CD8-positive, alpha-beta memory T cell (primary cell): ENCODE results near the gene KRT16. TPM values are rescaled to one million over a fixed set of nuclear protein-coding genes. Genes with fewer than 3 reads are reported as not detected.
A peak's percentile ranks its signal among the peaks of the same experiment; 100 is the strongest.

Experiments used
- CTCF ChIA-PET: fragments of 350-600 bp; sonication (Branson Sonifier 250); formaldehyde crosslinking; loops from one replicate; lab custom pipeline; 2021; ENCODE audit warnings: antibody characterized with exemption; lab: Charles Lee
- POLR2A ChIA-PET: fragments of 350-600 bp; sonication (Branson Sonifier 250); formaldehyde crosslinking; loops from one replicate; lab custom pipeline; 2021; ENCODE audit warnings: antibody characterized with exemption; lab: Charles Lee
- DNase-seq, 5 donors: peaks; one replicate each; pipeline versions ENCODE4 v3.0.0 to v3.0.0-alpha.2; 2020 to 2022; ENCODE audit warnings: mixed read lengths in 1 of 5
- H3K27ac ChIP-seq: one replicate; pipeline ENCODE4 v1.7.0; 2013; ENCODE audit warnings: low read depth, mild to moderate bottlenecking, low read length, moderate library complexity
- H3K27me3 ChIP-seq: 2 replicates; pipeline ENCODE4 v1.7.0; 2013; ENCODE audit warnings: low read length, mild to moderate bottlenecking; ENCODE audit not compliant: insufficient read depth, poor library complexity, severe bottlenecking
- H3K36me3 ChIP-seq: 2 replicates; pipeline ENCODE4 v1.7.0; 2013; ENCODE audit warnings: mild to moderate bottlenecking, low read length, moderate library complexity; ENCODE audit not compliant: insufficient read depth
- H3K4me1 ChIP-seq: 2 replicates; pipeline ENCODE4 v1.7.0; 2013; ENCODE audit warnings: mild to moderate bottlenecking, low read length, moderate library complexity; ENCODE audit not compliant: insufficient read depth
- H3K4me3 ChIP-seq: 2 replicates; pipeline ENCODE4 v1.7.0; 2013; ENCODE audit warnings: mild to moderate bottlenecking, low read length
- H3K9me3 ChIP-seq: 2 replicates; pipeline ENCODE4 v1.7.0; 2013; ENCODE audit warnings: mild to moderate bottlenecking, low read length
- H3K27ac Mint-ChIP-seq, 8 donors: one replicate each; pipeline ENCODE4 v1.8.0; 2020 to 2021; ENCODE audit warnings: mixed read lengths in 8 of 8, mild to moderate bottlenecking in 6 of 8, inconsistent platforms in 3 of 8, moderate library complexity in 3 of 8
- H3K27me3 Mint-ChIP-seq, 2 donors: one replicate each; pipeline ENCODE4 v1.8.0; 2020 to 2021; ENCODE audit warnings: mixed read lengths in 2 of 2, mild to moderate bottlenecking in 1 of 2, moderate library complexity in 1 of 2
- H3K36me3 Mint-ChIP-seq, 3 donors: one replicate each; pipeline ENCODE4 v1.8.0; 2020 to 2021; ENCODE audit warnings: mixed read lengths in 3 of 3, inconsistent platforms in 1 of 3, mild to moderate bottlenecking in 1 of 3
- H3K4me1 Mint-ChIP-seq, 3 donors: one replicate each; pipeline ENCODE4 v1.8.0; 2020 to 2021; ENCODE audit warnings: mixed read lengths in 3 of 3, inconsistent platforms in 1 of 3, mild to moderate bottlenecking in 1 of 3
- H3K4me3 Mint-ChIP-seq, 7 donors: one replicate each; pipeline ENCODE4 v1.8.0; 2020 to 2021; ENCODE audit warnings: mixed read lengths in 7 of 7, mild to moderate bottlenecking in 6 of 7, moderate library complexity in 4 of 7, inconsistent platforms in 2 of 7
- H3K9me3 Mint-ChIP-seq, 5 donors: one replicate each; pipeline ENCODE4 v1.8.0; 2020 to 2022; ENCODE audit warnings: mixed read lengths in 5 of 5, mild to moderate bottlenecking in 3 of 5, moderate library complexity in 2 of 5, inconsistent platforms in 1 of 5
- polyA plus RNA-seq: library from polyadenylated mRNA; unstranded; fragments of 300-500 nt; fragmentation: Illumina TruSeq; gene quantifications from one replicate; pipeline ENCODE4 v1.2.3, GENCODE V29; 2021
- total RNA-seq, 2 experiments: library from RNA; stranded (reverse); gene quantifications; one replicate each; pipeline ENCODE4 v1.2.3, GENCODE V29; 2021

KRT16 gene
- total and polyA plus RNA-seq, 3 experiments from 2014 or later = not detected

DNA sequence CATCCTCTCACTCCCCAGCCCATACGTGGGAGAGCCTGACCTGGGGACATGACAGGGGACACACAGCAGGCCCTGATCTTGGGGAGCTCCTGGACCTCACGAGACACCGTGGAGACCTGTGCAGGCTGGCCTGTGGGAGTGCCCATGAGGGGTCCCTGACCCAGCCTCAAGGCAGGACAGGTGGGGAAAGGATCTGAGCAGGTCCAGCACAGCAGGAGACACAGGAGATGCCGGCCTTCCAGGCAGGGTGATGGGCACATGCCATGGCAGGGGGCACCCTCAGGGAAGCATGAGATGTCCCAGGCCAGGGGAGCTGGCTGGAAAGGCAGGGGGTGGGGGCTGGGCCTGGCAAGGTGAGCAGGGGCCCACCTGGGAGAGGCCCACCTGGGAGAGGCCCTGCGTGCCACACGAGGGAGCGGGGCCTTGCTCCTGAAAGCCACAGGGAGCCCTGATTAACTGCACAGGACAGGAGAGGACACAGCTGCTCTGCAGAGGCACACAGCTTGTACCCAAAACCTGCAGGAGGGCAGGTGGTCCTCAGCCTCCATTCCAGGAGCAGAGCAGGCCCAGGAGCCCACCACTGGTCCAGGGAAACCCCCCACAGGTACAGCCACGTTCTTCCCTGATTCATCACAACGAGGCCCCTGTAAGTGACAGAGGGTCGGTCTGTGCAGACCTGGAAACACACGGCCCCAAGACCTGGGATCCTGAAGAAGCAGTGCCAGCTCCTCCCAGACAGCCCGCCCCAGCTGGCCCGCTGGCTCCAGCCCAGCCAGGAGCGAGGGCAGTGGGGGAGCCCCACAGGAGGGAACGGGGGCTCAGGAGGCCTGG, 38.4 kb upstream of the KRT16 start:
- H3K4me1 ChIP-seq = peaks cover 14% of the 10 kb centered on the region
- ChIA-PET POLR2A (no interaction called here), CTCF (interaction anchor here (1.4 to 9.6 kb wide), 2 partner anchors 15 to 102 kb away, joined by 6 to 311 read pairs; no protein-coding TSS in a partner anchor)
- Mint-ChIP-seq H3K27ac (no peak overlapping the region), H3K9me3 (no peaks in the 10 kb centered on the region), H3K4me1 (peaks cover 9 to 15% (median 11%) of the 10 kb centered on the region in 3 donors), H3K36me3 (no peaks in the 10 kb centered on the region), H3K4me3 (no peak overlapping the region), H3K27me3 (peaks cover 0 to 1% of the 10 kb centered on the region in 2 donors)
- H3K9me3 ChIP-seq = no peaks in the 10 kb centered on the region
- DNase-seq = no peak
- H3K36me3 ChIP-seq = no peaks in the 10 kb centered on the region
- no peaks in the 10 kb centered on the region for H3K27me3 ChIP-seq
- no peak overlapping the region for H3K4me3 ChIP-seq
- H3K27ac ChIP-seq = no peak overlapping the region

- Histone ChIP-seq H3K27ac (no peak overlapping the region), H3K4me1 (peaks cover 14% of the 10 kb centered on the region), H3K9me3 (no peaks in the 10 kb centered on the region), H3K36me3 (no peaks in the 10 kb centered on the region), H3K27me3 (no peaks in the 10 kb centered on the region), H3K4me3 (no peak overlapping the region)
- Mint-ChIP-seq H3K27me3 (peaks cover 0 to 1% of the 10 kb centered on the region in 2 donors), H3K4me1 (peaks cover 9 to 15% (median 11%) of the 10 kb centered on the region in 3 donors), H3K36me3 (no peaks in the 10 kb centered on the region), H3K4me3 (no peak overlapping the region), H3K9me3 (no peaks in the 10 kb centered on the region), H3K27ac (no peak overlapping the region)
- ChIA-PET CTCF (interaction anchor here (1.1 to 9.6 kb wide), 5 partner anchors 10 to 793 kb away, joined by 4 to 311 read pairs (median 10); no protein-coding TSS in a partner anchor), POLR2A (interaction anchor here (1.4 kb wide), 1 partner anchor 101 kb away, joined by 5 read pairs; no protein-coding TSS in a partner anchor)
- no peak for DNase-seq
Observed at GRCh38 chr17:41649923-41650519, 37.5 kb upstream of the KRT16 start.

DNA sequence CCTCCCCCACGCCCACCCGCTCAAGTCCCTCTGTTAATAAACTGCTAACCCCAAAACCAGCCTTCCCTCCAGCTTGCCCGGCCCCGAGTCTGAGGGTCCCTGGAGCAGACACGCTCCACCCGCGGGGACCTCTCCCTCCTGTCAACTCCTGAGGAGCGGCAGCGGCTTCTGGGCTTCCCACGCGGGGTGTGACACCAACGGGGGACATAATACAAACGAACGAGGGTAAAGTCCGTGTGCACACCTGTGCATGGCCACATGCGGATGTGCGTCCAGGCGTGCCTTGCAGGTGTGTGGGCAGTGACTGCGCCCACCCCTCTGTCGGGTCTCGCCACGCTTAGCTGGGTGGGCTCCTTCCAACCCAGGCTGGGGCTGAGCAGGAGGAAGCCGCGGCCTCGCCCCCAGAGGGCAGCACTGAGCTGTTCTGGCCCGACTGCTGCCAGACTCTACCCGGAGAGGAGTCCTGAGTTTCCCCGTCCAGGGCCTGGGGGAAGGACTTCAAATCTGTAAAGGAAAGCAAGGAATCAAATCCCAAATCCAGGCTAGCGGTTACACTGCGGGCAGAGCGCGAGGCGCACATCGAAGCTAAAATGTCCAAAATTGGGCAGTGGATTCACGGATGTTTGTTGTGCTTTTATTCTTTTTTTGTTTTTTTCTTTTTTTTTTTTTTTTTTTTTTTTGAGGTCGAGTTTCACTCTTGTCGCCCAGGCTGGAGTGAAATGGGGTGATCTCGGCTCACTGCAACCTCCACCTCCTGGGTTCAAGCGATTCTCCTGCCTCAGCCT, 36.0 kb upstream of the KRT16 start:
- no peaks in the 10 kb centered on the region for H3K36me3 Mint-ChIP-seq
- Histone ChIP-seq H3K36me3 (no peaks in the 10 kb centered on the region), H3K4me3 (peak overlapping the region; percentile 75), H3K27me3 (no peaks in the 10 kb centered on the region), H3K4me1 (peaks cover 14% of the 10 kb centered on the region), H3K27ac (no peak overlapping the region), H3K9me3 (no peaks in the 10 kb centered on the region)
- H3K27ac Mint-ChIP-seq = peak overlapping the region in 6 of 8 donors; percentile 20 to 89 (median 70)
- POLR2A ChIA-PET = interaction anchor here (0.6 to 1.5 kb wide), 7 partner anchors 14 to 1094 kb away, joined by 3 to 13 read pairs (median 5); partner anchors contain the start of gene EIF1
- peak; percentile 77 to 86 (median 81) for DNase-seq
- H3K4me1 Mint-ChIP-seq = peaks cover 9 to 15% (median 11%) of the 10 kb centered on the region in 3 donors
- no peaks in the 10 kb centered on the region for H3K9me3 Mint-ChIP-seq
- peaks cover 0 to 1% of the 10 kb centered on the region in 2 donors for H3K27me3 Mint-ChIP-seq
- CTCF ChIA-PET = interaction anchor here (0.7 to 9.6 kb wide), 36 partner anchors 9 to 967 kb away, joined by 3 to 311 read pairs (median 5); partner anchors contain the start of gene EIF1
- H3K4me3 Mint-ChIP-seq = peak overlapping the region; percentile 44 to 83 (median 78)

DNA sequence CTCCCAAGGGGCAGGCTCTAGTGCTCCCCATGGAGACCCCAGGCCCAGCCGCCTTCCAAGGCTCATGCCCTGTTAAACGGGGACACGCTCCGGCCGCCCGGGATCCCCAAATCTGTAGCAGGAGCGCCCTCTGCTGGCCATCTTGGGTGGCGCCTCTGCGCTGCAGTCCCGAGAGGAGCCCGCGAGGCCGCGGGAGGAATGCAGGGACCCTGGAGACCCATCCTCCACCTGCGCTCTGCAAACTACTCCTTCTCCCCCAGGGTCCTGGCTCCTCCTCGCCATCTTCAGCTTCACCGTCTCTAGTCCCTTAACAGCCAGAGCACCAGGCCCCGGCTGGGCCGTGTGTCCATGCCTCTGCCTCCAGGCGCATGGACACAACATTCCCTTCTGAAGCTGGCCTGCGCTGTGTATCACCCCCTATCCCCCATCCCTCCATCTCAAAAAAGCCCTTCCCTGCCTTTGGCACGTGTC, 35.4 kb upstream of the KRT16 start:
- Mint-ChIP-seq H3K4me3 (peak overlapping the region; percentile 44 to 83 (median 78)), H3K9me3 (no peaks in the 10 kb centered on the region), H3K36me3 (no peaks in the 10 kb centered on the region), H3K27me3 (peaks cover 0 to 1% of the 10 kb centered on the region in 2 donors), H3K27ac (peak overlapping the region in 3 of 8 donors; percentile 20 to 89 (median 38)), H3K4me1 (peaks cover 9 to 15% (median 11%) of the 10 kb centered on the region in 3 donors)
- peak; percentile 73 to 88 (median 84) for DNase-seq
- H3K9me3 ChIP-seq = no peaks in the 10 kb centered on the region
- H3K27ac ChIP-seq = no peak overlapping the region
- ChIA-PET CTCF (interaction anchor here (0.7 to 9.6 kb wide), 31 partner anchors 8 to 967 kb away, joined by 3 to 311 read pairs (median 5); partner anchors contain the start of gene EIF1), POLR2A (interaction anchor here (0.6 to 1.5 kb wide), 4 partner anchors 15 to 40 kb away, joined by 3 to 8 read pairs (median 4); no protein-coding TSS in a partner anchor)
- peaks cover 14% of the 10 kb centered on the region for H3K4me1 ChIP-seq
- H3K27me3 ChIP-seq = no peaks in the 10 kb centered on the region
- no peaks in the 10 kb centered on the region for H3K36me3 ChIP-seq
- H3K4me3 ChIP-seq = peak overlapping the region; percentile 75

- no peak overlapping the region for H3K27ac ChIP-seq
- Mint-ChIP-seq H3K4me3 (peak overlapping the region in 1 of 7 donors; percentile 18), H3K27me3 (peaks cover 0 to 1% of the 10 kb centered on the region in 2 donors), H3K27ac (no peak overlapping the region), H3K36me3 (no peaks in the 10 kb centered on the region), H3K4me1 (peaks cover 9 to 15% (median 11%) of the 10 kb centered on the region in 3 donors), H3K9me3 (no peaks in the 10 kb centered on the region)
- CTCF ChIA-PET = interaction anchor here (1.1 to 9.6 kb wide), 9 partner anchors 12 to 829 kb away, joined by 3 to 311 read pairs (median 9); no protein-coding TSS in a partner anchor
- H3K4me3 ChIP-seq = no peak overlapping the region
- DNase-seq = no peak
- H3K9me3 ChIP-seq = no peaks in the 10 kb centered on the region
- POLR2A ChIA-PET = no interaction called here
- peaks cover 14% of the 10 kb centered on the region for H3K4me1 ChIP-seq
- no peaks in the 10 kb centered on the region for H3K36me3 ChIP-seq
- H3K27me3 ChIP-seq = no peaks in the 10 kb centered on the region
Observed at GRCh38 chr17:41647038-41647813, 34.7 kb upstream of the KRT16 start.

DNA sequence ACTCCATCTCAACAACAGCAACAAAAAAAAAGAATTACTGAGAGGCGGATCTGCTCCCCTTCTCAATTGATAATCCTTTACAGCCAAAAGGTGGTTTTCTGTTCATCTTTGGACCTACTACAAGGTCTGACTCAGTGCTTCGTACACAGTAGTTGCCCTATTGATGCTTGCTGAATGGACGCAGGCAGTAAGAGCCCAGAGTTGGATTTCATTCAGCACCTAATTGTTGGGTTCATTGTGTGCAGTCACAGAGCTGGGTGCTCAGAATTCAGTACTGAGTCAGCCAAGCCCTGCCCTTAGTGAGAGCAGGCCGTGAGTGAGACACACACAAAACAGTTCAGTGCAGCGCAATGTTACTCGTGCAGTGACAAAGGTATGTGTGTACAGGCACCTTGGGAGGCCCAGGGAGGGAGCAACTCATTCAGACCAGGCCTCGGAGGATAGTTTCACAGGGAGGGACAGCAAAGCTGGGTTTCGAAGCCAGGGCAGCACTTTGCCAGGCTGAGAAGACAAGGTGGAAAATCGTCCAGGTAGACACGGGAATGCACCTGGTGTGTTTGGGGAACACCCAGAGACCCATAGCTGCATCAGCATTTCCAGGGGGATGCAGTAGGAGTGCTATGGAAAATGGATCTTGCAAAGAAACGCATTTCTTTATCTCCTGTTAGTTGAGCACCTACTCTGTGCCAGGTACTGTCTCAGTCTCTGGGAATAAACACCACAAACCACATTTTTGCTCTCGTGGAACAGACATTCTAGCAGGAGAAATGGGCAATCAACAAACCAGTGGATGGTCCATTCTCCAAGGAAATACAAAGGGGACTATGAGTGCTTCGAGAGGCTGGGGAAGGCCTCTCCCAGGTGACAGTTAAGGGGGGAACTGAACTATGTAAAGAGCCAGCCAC, 29.9 kb upstream of the KRT16 start:
- peak overlapping the region in 1 of 8 donors; percentile 35 for H3K27ac Mint-ChIP-seq
- no peaks in the 10 kb centered on the region for H3K9me3 ChIP-seq
- no peak overlapping the region for H3K4me3 ChIP-seq
- H3K27me3 Mint-ChIP-seq = no peaks in the 10 kb centered on the region
- ChIA-PET POLR2A (no interaction called here), CTCF (interaction anchor here (1.4 to 2.3 kb wide), 3 partner anchors 20 to 94 kb away, joined by 6 to 7 read pairs (median 7); no protein-coding TSS in a partner anchor)
- H3K27ac ChIP-seq = no peak overlapping the region
- H3K4me3 Mint-ChIP-seq = no peak overlapping the region
- DNase-seq = no peak
- H3K27me3 ChIP-seq = no peaks in the 10 kb centered on the region
- no peaks in the 10 kb centered on the region for H3K9me3 Mint-ChIP-seq
- no peaks in the 10 kb centered on the region for H3K4me1 ChIP-seq
- no peaks in the 10 kb centered on the region for H3K4me1 Mint-ChIP-seq
- no peaks in the 10 kb centered on the region for H3K36me3 ChIP-seq
- H3K36me3 Mint-ChIP-seq = no peaks in the 10 kb centered on the region
